Stimulated activated CD8-positive, alpha-beta memory T cell treated with anti-CD3 and anti-CD28 coated beads, Interleukin-12 subunit alpha, Interleukin-12 subunit beta, amount 100 ng/mL, for 24 hours (primary cell): ENCODE measurements around the gene NCAPD2.

Experiments
- DNase-seq: peaks from one replicate; pipeline ENCODE4 v3.0.0-alpha.2; 2020; ENCODE audit errors: extremely low read depth

The NCAPD2 gene

DNA sequence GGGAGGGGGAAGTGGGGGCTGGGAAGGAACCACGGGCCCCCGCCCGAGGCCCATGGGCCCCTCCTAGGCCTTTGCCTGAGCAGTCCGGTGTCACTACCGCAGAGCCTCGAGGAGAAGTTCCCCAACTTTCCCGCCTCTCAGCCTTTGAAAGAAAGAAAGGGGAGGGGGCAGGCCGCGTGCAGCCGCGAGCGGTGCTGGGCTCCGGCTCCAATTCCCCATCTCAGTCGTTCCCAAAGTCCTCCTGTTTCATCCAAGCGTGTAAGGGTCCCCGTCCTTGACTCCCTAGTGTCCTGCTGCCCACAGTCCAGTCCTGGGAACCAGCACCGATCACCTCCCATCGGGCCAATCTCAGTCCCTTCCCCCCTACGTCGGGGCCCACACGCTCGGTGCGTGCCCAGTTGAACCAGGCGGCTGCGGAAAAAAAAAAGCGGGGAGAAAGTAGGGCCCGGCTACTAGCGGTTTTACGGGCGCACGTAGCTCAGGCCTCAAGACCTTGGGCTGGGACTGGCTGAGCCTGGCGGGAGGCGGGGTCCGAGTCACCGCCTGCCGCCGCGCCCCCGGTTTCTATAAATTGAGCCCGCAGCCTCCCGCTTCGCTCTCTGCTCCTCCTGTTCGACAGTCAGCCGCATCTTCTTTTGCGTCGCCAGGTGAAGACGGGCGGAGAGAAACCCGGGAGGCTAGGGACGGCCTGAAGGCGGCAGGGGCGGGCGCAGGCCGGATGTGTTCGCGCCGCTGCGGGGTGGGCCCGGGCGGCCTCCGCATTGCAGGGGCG is 40.2 kb downstream of the NCAPD2 start, which contains the start of gene GAPDH:
Gene GAPDH, plus strand, starts transcription at position 595 of the 772 bp plus-strand sequence. CDS start 316 bp downstream, outside the sequence.
- DNase-seq = peak; percentile 66

DNA sequence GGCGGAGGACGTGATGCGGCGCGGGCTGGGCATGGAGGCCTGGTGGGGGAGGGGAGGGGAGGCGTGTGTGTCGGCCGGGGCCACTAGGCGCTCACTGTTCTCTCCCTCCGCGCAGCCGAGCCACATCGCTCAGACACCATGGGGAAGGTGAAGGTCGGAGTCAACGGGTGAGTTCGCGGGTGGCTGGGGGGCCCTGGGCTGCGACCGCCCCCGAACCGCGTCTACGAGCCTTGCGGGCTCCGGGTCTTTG is 40.7 kb downstream of the NCAPD2 start:
- peak; percentile 64 for DNase-seq

DNA sequence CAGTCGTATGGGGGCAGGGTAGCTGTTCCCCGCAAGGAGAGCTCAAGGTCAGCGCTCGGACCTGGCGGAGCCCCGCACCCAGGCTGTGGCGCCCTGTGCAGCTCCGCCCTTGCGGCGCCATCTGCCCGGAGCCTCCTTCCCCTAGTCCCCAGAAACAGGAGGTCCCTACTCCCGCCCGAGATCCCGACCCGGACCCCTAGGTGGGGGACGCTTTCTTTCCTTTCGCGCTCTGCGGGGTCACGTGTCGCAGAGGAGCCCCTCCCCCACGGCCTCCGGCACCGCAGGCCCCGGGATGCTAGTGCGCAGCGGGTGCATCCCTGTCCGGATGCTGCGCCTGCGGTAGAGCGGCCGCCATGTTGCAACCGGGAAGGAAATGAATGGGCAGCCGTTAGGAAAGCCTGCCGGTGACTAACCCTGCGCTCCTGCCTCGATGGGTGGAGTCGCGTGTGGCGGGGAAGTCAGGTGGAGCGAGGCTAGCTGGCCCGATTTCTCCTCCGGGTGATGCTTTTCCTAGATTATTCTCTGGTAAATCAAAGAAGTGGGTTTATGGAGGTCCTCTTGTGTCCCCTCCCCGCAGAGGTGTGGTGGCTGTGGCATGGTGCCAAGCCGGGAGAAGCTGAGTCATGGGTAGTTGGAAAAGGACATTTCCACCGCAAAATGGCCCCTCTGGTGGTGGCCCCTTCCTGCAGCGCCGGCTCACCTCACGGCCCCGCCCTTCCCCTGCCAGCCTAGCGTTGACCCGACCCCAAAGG is 41.2 kb downstream of the NCAPD2 start:
- DNase-seq = peak; percentile 45

- no peak for DNase-seq
These were observed 41.7 kb downstream of the NCAPD2 start for GRCh38 chr12:6535697-6535946.

DNA sequence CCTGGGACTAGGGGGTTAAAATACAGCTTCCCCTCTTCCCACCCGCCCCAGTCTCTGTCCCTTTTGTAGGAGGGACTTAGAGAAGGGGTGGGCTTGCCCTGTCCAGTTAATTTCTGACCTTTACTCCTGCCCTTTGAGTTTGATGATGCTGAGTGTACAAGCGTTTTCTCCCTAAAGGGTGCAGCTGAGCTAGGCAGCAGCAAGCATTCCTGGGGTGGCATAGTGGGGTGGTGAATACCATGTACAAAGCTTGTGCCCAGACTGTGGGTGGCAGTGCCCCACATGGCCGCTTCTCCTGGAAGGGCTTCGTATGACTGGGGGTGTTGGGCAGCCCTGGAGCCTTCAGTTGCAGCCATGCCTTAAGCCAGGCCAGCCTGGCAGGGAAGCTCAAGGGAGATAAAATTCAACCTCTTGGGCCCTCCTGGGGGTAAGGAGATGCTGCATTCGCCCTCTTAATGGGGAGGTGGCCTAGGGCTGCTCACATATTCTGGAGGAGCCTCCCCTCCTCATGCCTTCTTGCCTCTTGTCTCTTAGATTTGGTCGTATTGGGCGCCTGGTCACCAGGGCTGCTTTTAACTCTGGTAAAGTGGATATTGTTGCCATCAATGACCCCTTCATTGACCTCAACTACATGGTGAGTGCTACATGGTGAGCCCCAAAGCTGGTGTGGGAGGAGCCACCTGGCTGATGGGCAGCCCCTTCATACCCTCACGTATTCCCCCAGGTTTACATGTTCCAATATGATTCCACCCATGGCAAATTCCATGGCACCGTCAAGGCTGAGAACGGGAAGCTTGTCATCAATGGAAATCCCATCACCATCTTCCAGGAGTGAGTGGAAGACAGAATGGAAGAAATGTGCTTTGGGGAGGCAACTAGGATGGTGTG is 42.3 kb downstream of the NCAPD2 start:
- DNase-seq = no peak

- no peak for DNase-seq
These were observed 43.1 kb downstream of the NCAPD2 start for GRCh38 chr12:6536894-6537579.

- peak; percentile 52 for DNase-seq
These were observed 43.9 kb downstream of the NCAPD2 start for GRCh38 chr12:6537580-6538419.

DNA sequence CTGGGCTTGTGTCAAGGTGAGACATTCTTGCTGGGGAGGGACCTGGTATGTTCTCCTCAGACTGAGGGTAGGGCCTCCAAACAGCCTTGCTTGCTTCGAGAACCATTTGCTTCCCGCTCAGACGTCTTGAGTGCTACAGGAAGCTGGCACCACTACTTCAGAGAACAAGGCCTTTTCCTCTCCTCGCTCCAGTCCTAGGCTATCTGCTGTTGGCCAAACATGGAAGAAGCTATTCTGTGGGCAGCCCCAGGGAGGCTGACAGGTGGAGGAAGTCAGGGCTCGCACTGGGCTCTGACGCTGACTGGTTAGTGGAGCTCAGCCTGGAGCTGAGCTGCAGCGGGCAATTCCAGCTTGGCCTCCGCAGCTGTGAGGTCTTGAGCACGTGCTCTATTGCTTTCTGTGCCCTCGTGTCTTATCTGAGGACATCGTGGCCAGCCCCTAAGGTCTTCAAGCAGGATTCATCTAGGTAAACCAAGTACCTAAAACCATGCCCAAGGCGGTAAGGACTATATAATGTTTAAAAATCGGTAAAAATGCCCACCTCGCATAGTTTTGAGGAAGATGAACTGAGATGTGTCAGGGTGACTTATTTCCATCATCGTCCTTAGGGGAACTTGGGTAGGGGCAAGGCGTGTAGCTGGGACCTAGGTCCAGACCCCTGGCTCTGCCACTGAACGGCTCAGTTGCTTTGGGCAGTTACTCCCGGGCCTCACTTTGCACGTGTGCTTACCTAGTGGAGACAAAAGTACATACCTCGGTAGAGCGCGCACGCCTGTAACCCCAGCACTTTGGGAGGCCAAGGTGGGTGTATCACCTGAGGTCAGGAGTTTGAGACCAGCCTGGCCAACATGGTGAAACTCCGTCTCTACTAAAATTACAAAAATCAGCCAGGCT is 44.8 kb downstream of the NCAPD2 start:
- DNase-seq = no peak

GRCh38 chr12:6539314-6539682 is 45.4 kb downstream of the NCAPD2 start:
- no peak for DNase-seq

DNA sequence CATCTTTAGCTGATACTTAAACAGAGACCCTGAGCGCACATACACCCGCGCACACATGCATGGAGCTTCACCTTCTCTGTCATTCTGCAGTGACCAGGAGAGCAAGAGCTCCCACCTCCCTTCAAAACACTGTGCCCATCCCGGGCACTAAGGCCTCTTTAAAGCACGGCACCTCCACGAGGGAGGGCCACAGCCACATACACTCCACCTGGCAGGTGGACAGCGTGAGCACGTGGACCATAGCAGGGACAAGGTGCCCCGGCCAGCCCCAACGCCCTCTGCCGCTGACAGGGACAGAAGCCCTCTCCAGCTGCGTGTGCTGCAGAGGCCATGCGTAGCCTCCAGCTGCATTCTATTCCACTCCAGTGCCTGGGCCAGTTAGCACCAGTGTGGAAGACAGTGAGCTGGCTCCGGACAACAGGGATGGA is 45.8 kb downstream of the NCAPD2 start:
- DNase-seq = no peak

GRCh38 chr12:6540181-6540877 is 46.4 kb downstream of the NCAPD2 start:
- no peak for DNase-seq

DNA sequence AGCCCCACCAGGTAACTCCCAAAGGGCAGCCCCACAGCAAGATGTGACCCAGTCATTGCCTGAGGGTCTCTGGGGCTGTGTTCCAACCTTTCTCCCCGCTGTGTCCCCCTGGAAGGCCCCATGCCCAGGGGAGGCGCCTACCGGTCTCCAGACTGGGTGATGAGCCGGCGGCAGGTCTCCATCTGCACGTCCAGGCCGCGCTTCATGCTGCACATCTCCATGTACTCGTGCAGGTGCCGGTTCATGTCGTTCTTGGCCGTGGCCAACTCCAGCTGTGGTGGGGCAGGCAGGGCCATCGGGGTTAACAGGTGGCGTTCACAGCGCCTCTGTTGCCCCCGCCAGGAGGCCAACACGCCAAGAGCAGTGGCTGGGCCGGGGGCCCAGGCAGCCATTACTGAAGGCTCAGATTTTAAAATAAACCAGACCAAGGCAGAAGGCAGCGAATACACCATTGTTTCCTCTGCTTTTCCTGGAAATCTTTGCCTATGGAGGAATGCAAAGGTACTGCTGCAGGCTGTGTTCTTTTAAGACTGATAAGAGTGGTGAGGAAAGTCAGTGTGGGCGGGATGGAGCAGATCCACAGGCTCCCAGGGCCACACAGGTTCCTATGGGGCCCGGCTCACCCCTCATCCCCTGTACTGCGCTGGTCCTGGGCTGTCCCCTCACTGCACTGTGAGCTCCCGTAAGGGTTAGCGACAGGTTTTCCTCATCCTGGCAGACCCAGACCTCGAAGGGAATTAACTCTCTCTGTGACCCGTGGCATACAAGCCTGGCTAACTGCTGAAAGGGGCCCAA is 47.7 kb downstream of the NCAPD2 start:
- no peak for DNase-seq

- DNase-seq = no peak
These were observed 48.5 kb downstream of the NCAPD2 start for GRCh38 chr12:6542209-6543009.

GRCh38 chr12:6546016-6546415 is 52.1 kb downstream of the NCAPD2 start:
- no peak for DNase-seq

- no peak for DNase-seq
These were observed 53.7 kb downstream of the NCAPD2 start for GRCh38 chr12:6547566-6547965.

GRCh38 chr12:6547987-6548386 is 54.1 kb downstream of the NCAPD2 start:
- no peak for DNase-seq

DNA sequence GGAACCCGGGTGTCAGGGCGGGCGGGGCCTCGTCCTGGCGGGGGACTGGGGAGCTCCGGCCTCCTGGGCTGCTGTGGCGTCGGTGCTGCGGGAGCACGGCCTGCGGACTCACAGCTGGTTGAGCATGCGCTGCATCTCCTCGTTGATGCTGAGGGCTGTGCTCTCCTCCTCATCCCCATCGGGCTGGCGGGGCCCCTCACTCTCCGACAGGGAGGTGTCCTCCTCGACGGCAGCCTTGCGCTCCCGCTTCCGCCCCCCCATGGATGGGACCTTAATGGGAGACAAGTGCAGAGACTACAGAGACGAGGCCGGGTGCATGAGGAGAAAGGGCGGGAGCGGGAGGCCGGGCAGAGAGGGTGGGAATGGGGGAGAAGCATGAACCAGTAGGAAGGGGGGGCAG is 54.7 kb downstream of the NCAPD2 start:
- no peak for DNase-seq
